ENCODE data around the gene FCER2. TPM values are rescaled to one million over a fixed set of nuclear protein-coding genes. Genes with fewer than 3 reads are reported as not detected.

The FCER2 gene
- total RNA-seq, 1 experiment from 2014 or later, result 0.15 TPM

DNA sequence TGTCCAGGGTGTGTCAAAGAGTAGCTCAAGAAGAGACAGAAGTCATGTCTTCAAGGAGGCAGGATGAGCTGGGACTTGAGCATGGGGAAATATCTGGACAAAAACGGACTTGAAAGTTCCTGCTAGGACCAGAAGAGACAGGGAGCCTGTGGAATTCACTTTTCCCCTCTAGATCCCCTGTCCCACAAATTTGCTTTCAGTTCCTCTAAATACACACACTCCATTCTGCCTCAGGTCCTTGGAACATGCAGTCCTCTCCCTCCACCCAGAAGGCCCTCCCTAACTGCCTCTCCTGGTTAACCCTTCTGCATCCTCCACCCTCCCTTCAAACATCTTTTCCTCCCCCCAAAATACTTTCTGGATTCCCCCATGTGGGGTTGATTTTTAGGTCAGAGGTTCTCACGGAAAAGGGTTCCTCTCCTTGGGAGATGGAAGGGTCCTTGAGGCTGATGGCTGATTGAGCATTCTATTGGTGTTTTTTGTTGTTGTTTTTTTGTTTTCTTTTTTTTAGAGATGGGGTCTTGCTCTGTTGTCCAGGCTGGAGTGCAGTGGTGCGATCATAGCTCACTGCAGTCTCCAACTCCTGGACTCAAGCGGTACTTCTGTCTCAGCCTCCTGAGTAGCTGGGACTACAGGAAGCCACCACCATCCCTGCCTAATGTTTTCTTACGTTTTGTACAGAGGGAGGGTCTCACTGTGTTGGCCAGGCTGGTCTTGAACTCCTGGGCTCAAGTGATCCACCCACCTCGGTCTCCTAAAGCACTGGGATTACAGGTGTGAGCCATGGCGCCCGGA lies 40.0 kb downstream of the FCER2 start:
- Histone ChIP-seq H3K4me1 (ENCODE audit: control insufficient read depth, insufficient read depth, low read length) (no peaks in the 10 kb centered on the region), H3K27me3 (ENCODE audit: control insufficient read depth, insufficient read depth, low read length) (no peaks in the 10 kb centered on the region), H3K36me3 (ENCODE audit: control insufficient read depth, insufficient read depth, low read length) (no peaks in the 10 kb centered on the region), H3K4me3 (ENCODE audit: low read depth in 2 of 2, low read length in 2 of 2) (no peak overlapping the region), H3K27ac (ENCODE audit: low read length) (no peak overlapping the region), H3K9me3 (ENCODE audit: control insufficient read depth, insufficient read depth, low read depth, low read length) (no peaks in the 10 kb centered on the region)
- ChIA-PET CTCF (no interaction called here), POLR2A (no interaction called here)
- no TSS peak for BruUV-seq (replicated peaks)
- intact Hi-C loops (cut with micrococcal nuclease; ENCODE audit: unreplicated experiment), result no loop called here
- DNase-seq (ENCODE audit: low read depth, low spot score), result no peak
- TF ChIP-seq, protein P1, sequence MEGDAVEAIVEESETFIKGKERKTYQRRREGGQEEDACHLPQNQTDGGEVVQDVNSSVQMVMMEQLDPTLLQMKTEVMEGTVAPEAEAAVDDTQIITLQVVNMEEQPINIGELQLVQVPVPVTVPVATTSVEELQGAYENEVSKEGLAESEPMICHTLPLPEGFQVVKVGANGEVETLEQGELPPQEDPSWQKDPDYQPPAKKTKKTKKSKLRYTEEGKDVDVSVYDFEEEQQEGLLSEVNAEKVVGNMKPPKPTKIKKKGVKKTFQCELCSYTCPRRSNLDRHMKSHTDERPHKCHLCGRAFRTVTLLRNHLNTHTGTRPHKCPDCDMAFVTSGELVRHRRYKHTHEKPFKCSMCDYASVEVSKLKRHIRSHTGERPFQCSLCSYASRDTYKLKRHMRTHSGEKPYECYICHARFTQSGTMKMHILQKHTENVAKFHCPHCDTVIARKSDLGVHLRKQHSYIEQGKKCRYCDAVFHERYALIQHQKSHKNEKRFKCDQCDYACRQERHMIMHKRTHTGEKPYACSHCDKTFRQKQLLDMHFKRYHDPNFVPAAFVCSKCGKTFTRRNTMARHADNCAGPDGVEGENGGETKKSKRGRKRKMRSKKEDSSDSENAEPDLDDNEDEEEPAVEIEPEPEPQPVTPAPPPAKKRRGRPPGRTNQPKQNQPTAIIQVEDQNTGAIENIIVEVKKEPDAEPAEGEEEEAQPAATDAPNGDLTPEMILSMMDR (IDR thresholded peaks at IDR 0.05), result no peak
- no peak for TF ChIP-seq POLR2AphosphoS5 (IDR thresholded peaks at IDR 0.05; ENCODE audit: low read depth, low read length)
- TF ChIP-seq, protein P2, sequence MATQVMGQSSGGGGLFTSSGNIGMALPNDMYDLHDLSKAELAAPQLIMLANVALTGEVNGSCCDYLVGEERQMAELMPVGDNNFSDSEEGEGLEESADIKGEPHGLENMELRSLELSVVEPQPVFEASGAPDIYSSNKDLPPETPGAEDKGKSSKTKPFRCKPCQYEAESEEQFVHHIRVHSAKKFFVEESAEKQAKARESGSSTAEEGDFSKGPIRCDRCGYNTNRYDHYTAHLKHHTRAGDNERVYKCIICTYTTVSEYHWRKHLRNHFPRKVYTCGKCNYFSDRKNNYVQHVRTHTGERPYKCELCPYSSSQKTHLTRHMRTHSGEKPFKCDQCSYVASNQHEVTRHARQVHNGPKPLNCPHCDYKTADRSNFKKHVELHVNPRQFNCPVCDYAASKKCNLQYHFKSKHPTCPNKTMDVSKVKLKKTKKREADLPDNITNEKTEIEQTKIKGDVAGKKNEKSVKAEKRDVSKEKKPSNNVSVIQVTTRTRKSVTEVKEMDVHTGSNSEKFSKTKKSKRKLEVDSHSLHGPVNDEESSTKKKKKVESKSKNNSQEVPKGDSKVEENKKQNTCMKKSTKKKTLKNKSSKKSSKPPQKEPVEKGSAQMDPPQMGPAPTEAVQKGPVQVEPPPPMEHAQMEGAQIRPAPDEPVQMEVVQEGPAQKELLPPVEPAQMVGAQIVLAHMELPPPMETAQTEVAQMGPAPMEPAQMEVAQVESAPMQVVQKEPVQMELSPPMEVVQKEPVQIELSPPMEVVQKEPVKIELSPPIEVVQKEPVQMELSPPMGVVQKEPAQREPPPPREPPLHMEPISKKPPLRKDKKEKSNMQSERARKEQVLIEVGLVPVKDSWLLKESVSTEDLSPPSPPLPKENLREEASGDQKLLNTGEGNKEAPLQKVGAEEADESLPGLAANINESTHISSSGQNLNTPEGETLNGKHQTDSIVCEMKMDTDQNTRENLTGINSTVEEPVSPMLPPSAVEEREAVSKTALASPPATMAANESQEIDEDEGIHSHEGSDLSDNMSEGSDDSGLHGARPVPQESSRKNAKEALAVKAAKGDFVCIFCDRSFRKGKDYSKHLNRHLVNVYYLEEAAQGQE (IDR thresholded peaks at IDR 0.05; ENCODE audit: insufficient read depth in 1 of 2, low read depth in 2 of 2, low read length in 1 of 2), result no peak
- no peak for TF ChIP-seq TCF7L2 (IDR thresholded peaks at IDR 0.05; ENCODE audit: low read depth, low read length)
- no peak for TF ChIP-seq SIN3A (IDR thresholded peaks at IDR 0.05; ENCODE audit: borderline replicate concordance, insufficient read depth, low read depth, low read length)
- in situ Hi-C loops (cut with HindIII; ENCODE audit: low pct_unique_long_range_greater_than_20kb, low sequenced_read_pairs), result no loop called here
- no peak for ATAC-seq

DNA sequence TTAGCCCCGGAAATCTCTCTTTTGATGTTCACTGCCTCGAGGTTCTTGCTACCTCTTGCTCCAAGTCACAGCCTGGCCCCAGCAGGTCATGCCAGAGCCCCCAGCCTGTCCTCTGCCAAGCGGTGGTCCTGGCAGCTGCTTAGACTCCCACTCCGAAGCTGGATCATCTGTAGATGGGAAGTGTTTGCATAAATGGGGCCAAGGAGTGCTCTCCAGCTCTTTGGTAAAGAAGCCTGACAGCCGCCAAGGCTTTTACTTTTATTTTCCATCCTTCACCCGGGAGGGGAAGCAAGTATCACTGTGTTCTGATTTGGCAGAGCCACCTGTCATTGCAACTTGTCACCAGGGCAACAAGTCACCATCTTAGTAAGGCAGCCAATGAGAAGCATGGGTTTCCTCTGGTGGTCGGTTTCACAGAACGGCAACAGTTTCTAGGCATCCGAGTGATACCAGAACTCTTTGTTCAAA lies 43.7 kb downstream of the FCER2 start:
- DNase-seq (ENCODE audit: low read depth, low spot score) (no peak), ATAC-seq (no peak)
- in situ Hi-C loops (cut with HindIII; ENCODE audit: low pct_unique_long_range_greater_than_20kb, low sequenced_read_pairs), result no loop called here
- no TSS peak for BruUV-seq (replicated peaks)
- Histone ChIP-seq H3K4me3 (ENCODE audit: low read depth in 2 of 2, low read length in 2 of 2) (no peak overlapping the region), H3K27me3 (ENCODE audit: control insufficient read depth, insufficient read depth, low read length) (no peaks in the 10 kb centered on the region), H3K4me1 (ENCODE audit: control insufficient read depth, insufficient read depth, low read length) (no peaks in the 10 kb centered on the region), H3K36me3 (ENCODE audit: control insufficient read depth, insufficient read depth, low read length) (no peaks in the 10 kb centered on the region), H3K9me3 (ENCODE audit: control insufficient read depth, insufficient read depth, low read depth, low read length) (no peaks in the 10 kb centered on the region), H3K27ac (ENCODE audit: low read length) (no peak overlapping the region)
- ChIA-PET POLR2A (interaction anchor here (0.6 kb wide), 1 partner anchor 428 kb away, joined by 5 read pairs; no protein-coding TSS in a partner anchor), CTCF (interaction anchor here (0.6 kb wide), 2 partner anchors 10 to 141 kb away, joined by 3 to 11 read pairs; no protein-coding TSS in a partner anchor)
- TF ChIP-seq, protein P1 (IDR thresholded peaks at IDR 0.05), result no peak
- TF ChIP-seq, protein P2 (IDR thresholded peaks at IDR 0.05; ENCODE audit: insufficient read depth in 1 of 2, low read depth in 2 of 2, low read length in 1 of 2), result no peak
- TF ChIP-seq TCF7L2 (IDR thresholded peaks at IDR 0.05; ENCODE audit: low read depth, low read length), result no peak
- TF ChIP-seq SIN3A (IDR thresholded peaks at IDR 0.05; ENCODE audit: borderline replicate concordance, insufficient read depth, low read depth, low read length), result no peak
- no peak for TF ChIP-seq POLR2AphosphoS5 (IDR thresholded peaks at IDR 0.05; ENCODE audit: low read depth, low read length)
- intact Hi-C loops (cut with micrococcal nuclease; ENCODE audit: unreplicated experiment), result no loop called here
